Prostate gland (tissue), 2 donors: ENCODE measurements around the gene MYMK.

ENCODE experiments used
- POLR2A ChIP-seq: fragments of 450-650 bp; IDR thresholded peaks from one replicate; pipeline ENCODE4 v1.6.1; 2016; ENCODE audit warnings: antibody characterized with exemption, mild to moderate bottlenecking
- TF ChIP-seq, protein P1 (sequence below), 4 experiments: fragments of 200-600 bp in 2 of 4; fragments of 450-650 bp in 2 of 4; sonication (generic) in 2 of 4; IDR thresholded peaks; 1 replicate in 3 of 4; 2 replicates in 1 of 4; pipeline ENCODE4 v1.5.1; 2016 to 2019; ENCODE audit warnings: antibody characterized with exemption in 4 of 4, mild to moderate bottlenecking in 2 of 4, moderate library complexity in 2 of 4

DNA sequence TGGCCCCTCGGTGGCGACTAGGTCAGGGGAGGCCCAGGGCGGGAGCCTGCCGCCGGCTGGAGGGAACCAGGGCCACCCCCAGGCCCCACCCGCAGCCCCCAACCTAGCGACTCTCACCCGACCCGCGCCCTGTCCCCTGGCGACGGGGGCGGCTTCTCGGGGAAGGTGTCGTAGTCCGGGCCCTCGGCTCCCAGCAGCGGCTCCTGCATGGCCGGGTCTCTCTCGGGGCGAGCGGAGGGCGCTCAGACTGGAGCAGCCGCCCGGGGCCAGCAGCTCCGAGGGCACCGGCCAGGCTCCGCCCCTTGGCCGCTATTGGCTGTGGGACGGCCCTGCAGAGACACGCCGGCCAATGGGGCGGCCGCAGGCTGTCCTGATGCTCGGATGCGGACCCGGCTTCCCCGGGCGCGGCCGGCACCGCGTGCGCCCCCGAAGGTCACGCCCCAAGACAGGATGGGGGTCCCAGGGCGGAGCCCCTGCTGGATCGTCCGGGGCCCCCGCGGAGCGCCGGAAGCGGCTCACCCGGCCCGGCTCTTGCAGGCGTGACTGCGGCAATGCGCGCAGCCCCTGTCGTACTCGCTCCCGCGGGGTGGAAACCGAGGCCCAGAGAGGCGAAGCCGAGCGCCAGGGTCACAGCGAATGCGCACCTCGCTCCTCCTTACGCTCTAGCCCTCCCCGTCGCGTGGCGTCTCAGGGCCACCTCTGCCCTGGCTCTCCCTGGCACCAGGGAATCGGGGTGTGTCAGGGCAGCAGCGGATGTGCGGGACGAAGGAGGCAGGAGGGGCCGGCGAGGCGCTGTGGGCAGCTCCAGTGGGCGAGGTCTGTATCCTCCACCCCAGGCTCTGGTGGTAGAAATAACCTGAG lies 45.7 kb downstream of the MYMK start, which contains the start of gene SLC2A6:
- TF ChIP-seq, protein P1, sequence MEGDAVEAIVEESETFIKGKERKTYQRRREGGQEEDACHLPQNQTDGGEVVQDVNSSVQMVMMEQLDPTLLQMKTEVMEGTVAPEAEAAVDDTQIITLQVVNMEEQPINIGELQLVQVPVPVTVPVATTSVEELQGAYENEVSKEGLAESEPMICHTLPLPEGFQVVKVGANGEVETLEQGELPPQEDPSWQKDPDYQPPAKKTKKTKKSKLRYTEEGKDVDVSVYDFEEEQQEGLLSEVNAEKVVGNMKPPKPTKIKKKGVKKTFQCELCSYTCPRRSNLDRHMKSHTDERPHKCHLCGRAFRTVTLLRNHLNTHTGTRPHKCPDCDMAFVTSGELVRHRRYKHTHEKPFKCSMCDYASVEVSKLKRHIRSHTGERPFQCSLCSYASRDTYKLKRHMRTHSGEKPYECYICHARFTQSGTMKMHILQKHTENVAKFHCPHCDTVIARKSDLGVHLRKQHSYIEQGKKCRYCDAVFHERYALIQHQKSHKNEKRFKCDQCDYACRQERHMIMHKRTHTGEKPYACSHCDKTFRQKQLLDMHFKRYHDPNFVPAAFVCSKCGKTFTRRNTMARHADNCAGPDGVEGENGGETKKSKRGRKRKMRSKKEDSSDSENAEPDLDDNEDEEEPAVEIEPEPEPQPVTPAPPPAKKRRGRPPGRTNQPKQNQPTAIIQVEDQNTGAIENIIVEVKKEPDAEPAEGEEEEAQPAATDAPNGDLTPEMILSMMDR (IDR thresholded peaks at IDR 0.05): no peak
- no peak for TF ChIP-seq POLR2A
